SK-N-SH treated with all-trans-retinoic acid at 6 μM for 48 hours (cell line): ENCODE results near the gene LAMB3.

Experiments
- ATAC-seq: fragments of 200-7000 bp; cut with Tn5 transposase; 3 replicates; pipeline ENCODE4 v1.9.1; 2020; ENCODE audit warnings: mild to moderate bottlenecking, moderate library complexity
- ARNTL ChIP-seq: fragments of 450-650 bp; formaldehyde crosslinking; IDR thresholded peaks from 2 replicates; pipeline ENCODE4 v1.5.0; 2020; ENCODE audit warnings: low read depth, mild to moderate bottlenecking, moderate library complexity, borderline replicate concordance
- BACH2 ChIP-seq: fragments of 250-450 bp; sonication (Bioruptor Pico); IDR thresholded peaks from 2 replicates; pipeline ENCODE4 v1.9.0; 2021; ENCODE audit warnings: mild to moderate bottlenecking, borderline replicate concordance
- ESRRG ChIP-seq: fragments of 250-450 bp; sonication (Bioruptor Pico); IDR thresholded peaks from 2 replicates; pipeline ENCODE4 v1.6.1; 2021; ENCODE audit warnings: mild to moderate bottlenecking
- GLIS3 ChIP-seq: fragments of 250-450 bp; sonication (Bioruptor Pico); IDR thresholded peaks from 2 replicates; pipeline ENCODE4 v1.5.0; 2020; ENCODE audit warnings: mild to moderate bottlenecking, moderate library complexity
- ISL1 ChIP-seq: fragments of 250-450 bp; sonication (Bioruptor Pico); IDR thresholded peaks from 2 replicates; pipeline ENCODE4 v2.1.2; 2022; ENCODE audit warnings: mild to moderate bottlenecking, moderate library complexity
- OSR1 ChIP-seq: fragments of 250-450 bp; sonication (Bioruptor Pico); IDR thresholded peaks from 2 replicates; pipeline ENCODE4 v1.8.0; 2022; ENCODE audit warnings: moderate library complexity, mild to moderate bottlenecking, inconsistent platforms
- RARB ChIP-seq: fragments of 250-450 bp; sonication (Bioruptor Pico); IDR thresholded peaks from 2 replicates; pipeline ENCODE4 v1.8.0; 2021; ENCODE audit warnings: mild to moderate bottlenecking, moderate library complexity
- SNAI2 ChIP-seq: fragments of 250-450 bp; sonication (Bioruptor Pico); IDR thresholded peaks from 2 replicates; pipeline ENCODE4 v1.5.0; 2020; ENCODE audit warnings: mild to moderate bottlenecking, moderate library complexity
- TCF4 ChIP-seq: fragments of 250-450 bp; sonication (Bioruptor Pico); IDR thresholded peaks from 2 replicates; pipeline ENCODE4 v1.8.0; 2021; ENCODE audit warnings: mild to moderate bottlenecking, moderate library complexity, borderline replicate concordance
- TOX ChIP-seq: fragments of 250-450 bp; sonication (Bioruptor Pico); IDR thresholded peaks from 2 replicates; pipeline ENCODE4 v1.8.0; 2021; ENCODE audit warnings: mild to moderate bottlenecking, moderate library complexity, borderline replicate concordance
- ZC3H10 ChIP-seq: fragments of 250-450 bp; sonication (Bioruptor Pico); IDR thresholded peaks from 2 replicates; pipeline ENCODE4 v1.5.1; 2021; ENCODE audit warnings: mild to moderate bottlenecking, moderate library complexity
- ZFP3 ChIP-seq: fragments of 250-450 bp; sonication (Bioruptor Pico); IDR thresholded peaks from 2 replicates; pipeline ENCODE4 v1.5.0; 2020; ENCODE audit warnings: mild to moderate bottlenecking, moderate library complexity
- ZFP30 ChIP-seq: fragments of 450-650 bp; formaldehyde crosslinking; IDR thresholded peaks from 2 replicates; pipeline ENCODE4 v1.5.0; 2022; ENCODE audit warnings: mild to moderate bottlenecking, moderate library complexity
- ZNF565 ChIP-seq: fragments of 450-650 bp; formaldehyde crosslinking; conservative IDR thresholded peaks from 2 replicates; pipeline ENCODE4 v1.5.0; 2020; ENCODE audit warnings: low read depth, mild to moderate bottlenecking, moderate library complexity
- ZNF70 ChIP-seq: fragments of 450-650 bp; formaldehyde crosslinking; IDR thresholded peaks from 2 replicates; pipeline ENCODE4 v1.5.0; 2020; ENCODE audit warnings: mild to moderate bottlenecking, moderate library complexity
- ZNF8 ChIP-seq: fragments of 450-650 bp; formaldehyde crosslinking; IDR thresholded peaks from 2 replicates; pipeline ENCODE4 v1.5.0; 2020; ENCODE audit warnings: mild to moderate bottlenecking, moderate library complexity
- TF ChIP-seq, protein P1 (sequence below): fragments of 250-450 bp; sonication (Bioruptor Pico); IDR thresholded peaks from 2 replicates; pipeline ENCODE4 v1.5.0; 2020; ENCODE audit warnings: mild to moderate bottlenecking, moderate library complexity
- TF ChIP-seq, protein P2 (sequence below): fragments of 250-450 bp; sonication (Bioruptor Pico); IDR thresholded peaks from 2 replicates; pipeline ENCODE4 v1.8.0; 2020; ENCODE audit warnings: mild to moderate bottlenecking, moderate library complexity, borderline replicate concordance
- TF ChIP-seq, protein P3 (sequence below): fragments of 250-450 bp; sonication (Bioruptor Pico); IDR thresholded peaks from 2 replicates; pipeline ENCODE4 v1.8.0; 2021; ENCODE audit warnings: low read depth, mild to moderate bottlenecking, moderate library complexity, borderline replicate concordance
- TF ChIP-seq, protein P4 (sequence below): fragments of 250-450 bp; sonication (Bioruptor Pico); IDR thresholded peaks from 2 replicates; pipeline ENCODE4 v1.5.1; 2021; ENCODE audit warnings: mild to moderate bottlenecking, moderate library complexity

Gene LAMB3

DNA sequence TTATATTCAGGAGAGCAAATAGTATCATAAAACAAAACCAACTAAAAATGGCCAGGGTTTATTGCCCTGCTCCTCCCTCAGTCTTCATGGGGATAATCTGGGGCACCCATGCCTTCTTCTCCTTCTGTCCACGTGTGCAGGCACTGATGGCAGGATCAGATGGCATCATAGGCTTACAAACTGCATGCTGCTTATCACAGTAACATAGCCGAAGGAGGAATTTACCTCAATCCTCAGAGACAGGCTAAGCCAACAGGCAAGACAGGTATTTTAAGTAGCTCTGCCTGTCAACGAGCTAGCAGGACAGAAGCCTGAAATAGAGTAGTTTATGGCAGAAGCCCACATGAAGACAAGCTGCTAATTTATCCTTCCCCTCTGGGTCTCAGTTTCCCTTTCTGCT, 9.4 kb downstream of the LAMB3 start:
- ATAC-seq = no peak
- TF ChIP-seq ESRRG (CRISPR knock-in tag) (no peak), ZC3H10 (CRISPR knock-in tag) (no peak), ZNF565 (no peak), TOX (no peak), ZFP3 (CRISPR knock-in tag) (no peak), RARB (CRISPR knock-in tag) (no peak), BACH2 (no peak)
- TF ChIP-seq, protein P1, sequence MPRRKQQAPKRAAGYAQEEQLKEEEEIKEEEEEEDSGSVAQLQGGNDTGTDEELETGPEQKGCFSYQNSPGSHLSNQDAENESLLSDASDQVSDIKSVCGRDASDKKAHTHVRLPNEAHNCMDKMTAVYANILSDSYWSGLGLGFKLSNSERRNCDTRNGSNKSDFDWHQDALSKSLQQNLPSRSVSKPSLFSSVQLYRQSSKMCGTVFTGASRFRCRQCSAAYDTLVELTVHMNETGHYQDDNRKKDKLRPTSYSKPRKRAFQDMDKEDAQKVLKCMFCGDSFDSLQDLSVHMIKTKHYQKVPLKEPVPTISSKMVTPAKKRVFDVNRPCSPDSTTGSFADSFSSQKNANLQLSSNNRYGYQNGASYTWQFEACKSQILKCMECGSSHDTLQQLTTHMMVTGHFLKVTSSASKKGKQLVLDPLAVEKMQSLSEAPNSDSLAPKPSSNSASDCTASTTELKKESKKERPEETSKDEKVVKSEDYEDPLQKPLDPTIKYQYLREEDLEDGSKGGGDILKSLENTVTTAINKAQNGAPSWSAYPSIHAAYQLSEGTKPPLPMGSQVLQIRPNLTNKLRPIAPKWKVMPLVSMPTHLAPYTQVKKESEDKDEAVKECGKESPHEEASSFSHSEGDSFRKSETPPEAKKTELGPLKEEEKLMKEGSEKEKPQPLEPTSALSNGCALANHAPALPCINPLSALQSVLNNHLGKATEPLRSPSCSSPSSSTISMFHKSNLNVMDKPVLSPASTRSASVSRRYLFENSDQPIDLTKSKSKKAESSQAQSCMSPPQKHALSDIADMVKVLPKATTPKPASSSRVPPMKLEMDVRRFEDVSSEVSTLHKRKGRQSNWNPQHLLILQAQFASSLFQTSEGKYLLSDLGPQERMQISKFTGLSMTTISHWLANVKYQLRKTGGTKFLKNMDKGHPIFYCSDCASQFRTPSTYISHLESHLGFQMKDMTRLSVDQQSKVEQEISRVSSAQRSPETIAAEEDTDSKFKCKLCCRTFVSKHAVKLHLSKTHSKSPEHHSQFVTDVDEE (CRISPR knock-in tag) = no peak

DNA sequence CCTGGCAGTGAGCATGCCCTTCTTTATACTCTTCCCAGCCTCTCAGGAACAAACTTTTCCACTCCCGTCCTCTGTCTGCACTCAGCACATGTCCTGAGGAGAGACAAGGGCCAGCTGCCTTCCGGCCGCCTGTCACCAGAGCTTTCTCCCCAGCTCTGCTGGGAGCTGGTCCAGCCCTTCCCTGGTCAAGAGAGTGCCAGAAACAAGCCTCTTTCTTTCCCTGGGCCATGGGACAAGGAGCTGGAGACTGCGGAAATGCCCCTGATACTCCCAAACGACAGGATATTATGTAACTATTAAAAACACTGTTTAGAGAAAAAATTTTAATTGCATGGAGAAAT, 10.4 kb downstream of the LAMB3 start:
- ATAC-seq = peak; percentile 72
- TF ChIP-seq, protein P2, sequence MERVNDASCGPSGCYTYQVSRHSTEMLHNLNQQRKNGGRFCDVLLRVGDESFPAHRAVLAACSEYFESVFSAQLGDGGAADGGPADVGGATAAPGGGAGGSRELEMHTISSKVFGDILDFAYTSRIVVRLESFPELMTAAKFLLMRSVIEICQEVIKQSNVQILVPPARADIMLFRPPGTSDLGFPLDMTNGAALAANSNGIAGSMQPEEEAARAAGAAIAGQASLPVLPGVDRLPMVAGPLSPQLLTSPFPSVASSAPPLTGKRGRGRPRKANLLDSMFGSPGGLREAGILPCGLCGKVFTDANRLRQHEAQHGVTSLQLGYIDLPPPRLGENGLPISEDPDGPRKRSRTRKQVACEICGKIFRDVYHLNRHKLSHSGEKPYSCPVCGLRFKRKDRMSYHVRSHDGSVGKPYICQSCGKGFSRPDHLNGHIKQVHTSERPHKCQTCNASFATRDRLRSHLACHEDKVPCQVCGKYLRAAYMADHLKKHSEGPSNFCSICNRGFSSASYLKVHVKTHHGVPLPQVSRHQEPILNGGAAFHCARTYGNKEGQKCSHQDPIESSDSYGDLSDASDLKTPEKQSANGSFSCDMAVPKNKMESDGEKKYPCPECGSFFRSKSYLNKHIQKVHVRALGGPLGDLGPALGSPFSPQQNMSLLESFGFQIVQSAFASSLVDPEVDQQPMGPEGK = no peak
- 0 out of 2 replicates have a peak, but pooled peaks have one; percentile 36 for TF ChIP-seq TOX

DNA sequence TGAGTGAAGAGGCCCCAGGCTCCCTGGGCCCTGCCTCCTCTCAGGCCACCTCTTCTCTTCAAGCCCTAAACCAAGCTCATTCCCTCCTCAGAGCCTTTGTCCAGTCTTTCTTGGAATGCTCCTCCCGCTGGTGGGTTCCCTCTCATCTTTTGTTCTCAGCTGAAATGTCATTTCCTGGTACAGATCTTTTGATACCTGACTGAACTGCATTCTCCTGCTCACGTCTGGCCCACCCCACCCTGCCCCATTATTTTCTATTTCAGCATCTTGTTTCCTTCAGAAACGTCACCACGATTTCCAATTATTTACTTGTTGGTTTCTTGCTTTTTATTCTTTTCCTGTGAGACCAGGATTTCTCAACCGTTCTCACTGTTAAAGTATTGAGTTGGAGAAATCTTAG, 16.4 kb downstream of the LAMB3 start:
- no peak for ATAC-seq
- TF ChIP-seq ESRRG (CRISPR knock-in tag) (no peak), ZFP30 (no peak), ZNF8 (no peak), ZC3H10 (CRISPR knock-in tag) (no peak)
- TF ChIP-seq, all 23 proteins: peak for 0

DNA sequence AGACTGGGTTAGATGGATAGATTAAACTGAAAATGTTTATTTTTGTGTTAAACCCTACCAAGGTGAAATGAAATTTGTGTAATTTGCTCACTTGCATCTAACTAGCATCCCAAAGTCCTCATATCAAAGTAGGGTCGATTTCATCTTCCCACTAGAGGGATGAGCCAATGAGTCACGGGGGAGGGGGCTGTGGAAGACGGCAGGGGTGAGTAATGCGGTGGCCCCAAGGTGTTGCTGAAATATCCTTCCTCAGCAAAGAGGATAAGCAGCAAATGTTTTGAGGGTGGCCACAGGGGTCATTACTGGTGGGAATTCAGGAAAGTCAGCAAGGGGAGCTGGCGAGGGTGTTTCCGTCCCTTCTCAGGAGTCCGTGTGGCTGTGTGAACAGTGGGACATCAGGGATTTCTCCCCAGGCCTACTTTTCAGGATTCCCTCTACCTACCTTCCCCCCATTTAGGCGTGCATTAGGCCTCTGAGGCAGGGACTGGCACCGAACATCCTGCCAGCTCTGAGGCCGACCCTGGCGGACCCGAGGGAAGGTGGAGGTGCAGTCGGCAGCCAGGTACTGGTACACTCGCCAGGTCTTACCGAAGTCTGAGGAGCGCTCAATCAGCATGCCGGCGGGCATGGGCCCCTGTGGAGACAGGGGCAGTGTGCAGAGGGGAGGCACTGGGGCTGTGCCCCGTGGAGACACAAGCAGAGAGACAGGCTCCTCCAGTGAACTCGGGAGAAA, 18.1 kb downstream of the LAMB3 start:
- no peak for ATAC-seq
- TF ChIP-seq, protein P2 = no peak
- TF ChIP-seq, protein P3, sequence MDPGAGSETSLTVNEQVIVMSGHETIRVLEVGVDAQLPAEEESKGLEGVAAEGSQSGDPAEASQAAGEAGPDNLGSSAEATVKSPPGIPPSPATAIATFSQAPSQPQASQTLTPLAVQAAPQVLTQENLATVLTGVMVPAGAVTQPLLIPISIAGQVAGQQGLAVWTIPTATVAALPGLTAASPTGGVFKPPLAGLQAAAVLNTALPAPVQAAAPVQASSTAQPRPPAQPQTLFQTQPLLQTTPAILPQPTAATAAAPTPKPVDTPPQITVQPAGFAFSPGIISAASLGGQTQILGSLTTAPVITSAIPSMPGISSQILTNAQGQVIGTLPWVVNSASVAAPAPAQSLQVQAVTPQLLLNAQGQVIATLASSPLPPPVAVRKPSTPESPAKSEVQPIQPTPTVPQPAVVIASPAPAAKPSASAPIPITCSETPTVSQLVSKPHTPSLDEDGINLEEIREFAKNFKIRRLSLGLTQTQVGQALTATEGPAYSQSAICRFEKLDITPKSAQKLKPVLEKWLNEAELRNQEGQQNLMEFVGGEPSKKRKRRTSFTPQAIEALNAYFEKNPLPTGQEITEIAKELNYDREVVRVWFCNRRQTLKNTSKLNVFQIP = no peak
- TF ChIP-seq TCF4 (CRISPR knock-in tag) (no peak), OSR1 (CRISPR knock-in tag) (no peak), TOX (no peak), ZC3H10 (CRISPR knock-in tag) (no peak), ISL1 (CRISPR knock-in tag) (no peak), ZNF70 (CRISPR knock-in tag) (no peak), ZFP3 (CRISPR knock-in tag) (no peak), BACH2 (no peak), GLIS3 (CRISPR knock-in tag) (no peak), SNAI2 (CRISPR knock-in tag) (no peak), ARNTL (CRISPR knock-in tag) (no peak), ZNF565 (no peak)
- TF ChIP-seq, protein P4, sequence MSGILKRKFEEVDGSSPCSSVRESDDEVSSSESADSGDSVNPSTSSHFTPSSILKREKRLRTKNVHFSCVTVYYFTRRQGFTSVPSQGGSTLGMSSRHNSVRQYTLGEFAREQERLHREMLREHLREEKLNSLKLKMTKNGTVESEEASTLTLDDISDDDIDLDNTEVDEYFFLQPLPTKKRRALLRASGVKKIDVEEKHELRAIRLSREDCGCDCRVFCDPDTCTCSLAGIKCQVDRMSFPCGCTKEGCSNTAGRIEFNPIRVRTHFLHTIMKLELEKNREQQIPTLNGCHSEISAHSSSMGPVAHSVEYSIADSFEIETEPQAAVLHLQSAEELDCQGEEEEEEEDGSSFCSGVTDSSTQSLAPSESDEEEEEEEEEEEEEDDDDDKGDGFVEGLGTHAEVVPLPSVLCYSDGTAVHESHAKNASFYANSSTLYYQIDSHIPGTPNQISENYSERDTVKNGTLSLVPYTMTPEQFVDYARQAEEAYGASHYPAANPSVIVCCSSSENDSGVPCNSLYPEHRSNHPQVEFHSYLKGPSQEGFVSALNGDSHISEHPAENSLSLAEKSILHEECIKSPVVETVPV (CRISPR knock-in tag) = no peak
